HEK293 (cell line): ENCODE data around the gene TMEM239.

Source experiments
- CTCF ChIA-PET: fragments of 350-600 bp; formaldehyde crosslinking; extraction: SDS; loops from one replicate; lab custom pipeline; 2021; ENCODE audit warnings: antibody characterized with exemption; lab: Yijun Ruan, JAX
- POLR2A ChIA-PET: fragments of 300-600 bp; formaldehyde crosslinking; extraction: SDS; loops from one replicate; lab custom pipeline; 2020; ENCODE audit warnings: antibody characterized with exemption, inconsistent platforms; lab: Yijun Ruan, JAX
- H3K27ac ChIP-seq: fragments of 200-500 bp; sonication (Bioruptor generic); 2 replicates; pipeline ENCODE4 v1.5.1; 2014; ENCODE audit warnings: low read depth, low read length, control low read depth, inconsistent platforms; ENCODE audit errors: extremely low read depth
- H3K36me3 ChIP-seq, 2 experiments: fragments of 200-500 bp in 1 of 2; sonication (Bioruptor generic) in 1 of 2; 1 replicate in 1 of 2; 2 replicates in 1 of 2; pipeline ENCODE4 v1.5.1; 2014 to 2017; ENCODE audit warnings: inconsistent platforms in 2 of 2, low read length in 2 of 2; ENCODE audit not compliant: control insufficient read depth in 2 of 2, insufficient read depth in 1 of 2
- H3K4me1 ChIP-seq: fragments of 200-500 bp; sonication (Bioruptor generic); 2 replicates; pipeline ENCODE4 v1.5.1; 2014; ENCODE audit warnings: mild to moderate bottlenecking, low read length, inconsistent platforms; ENCODE audit not compliant: control insufficient read depth, insufficient read depth
- H3K4me3 ChIP-seq: 2 replicates; pipeline ENCODE4 v1.5.1; 2011; ENCODE audit warnings: low read depth, mild to moderate bottlenecking, control low read depth, low read length, moderate library complexity
- H3K9me3 ChIP-seq: fragments of 200-500 bp; sonication (Bioruptor generic); 2 replicates; pipeline ENCODE4 v1.5.1; 2014; ENCODE audit warnings: low read depth, low read length, inconsistent platforms; ENCODE audit not compliant: control insufficient read depth, insufficient read depth
- OVOL3 ChIP-seq: fragments of 450-650 bp; formaldehyde crosslinking; IDR thresholded peaks from 2 replicates; pipeline ENCODE4 v1.5.1; 2016; ENCODE audit warnings: missing biosample characterization, missing genetic modification characterization
- PRDM1 ChIP-seq: fragments of 450-650 bp; formaldehyde crosslinking; IDR thresholded peaks from 2 replicates; pipeline ENCODE4; 2016; ENCODE audit warnings: missing biosample characterization, missing genetic modification characterization
- PRDM10 ChIP-seq: fragments of 450-650 bp; formaldehyde crosslinking; IDR thresholded peaks from 2 replicates; pipeline ENCODE4 v1.5.1; 2016; ENCODE audit warnings: missing biosample characterization, missing genetic modification characterization
- PRDM2 ChIP-seq: fragments of 450-650 bp; formaldehyde crosslinking; IDR thresholded peaks from 2 replicates; pipeline ENCODE4 v1.5.1; 2016; ENCODE audit warnings: missing biosample characterization, missing genetic modification characterization, borderline replicate concordance
- ZNF362 ChIP-seq: fragments of 450-650 bp; formaldehyde crosslinking; IDR thresholded peaks from 2 replicates; pipeline ENCODE4 v1.5.1; 2016; ENCODE audit warnings: missing biosample characterization, missing genetic modification characterization
- ZNF433 ChIP-seq: fragments of 450-650 bp; formaldehyde crosslinking; IDR thresholded peaks from 2 replicates; pipeline ENCODE4 v1.5.1; 2016; ENCODE audit warnings: missing biosample characterization, missing genetic modification characterization, low read depth
- ZNF549 ChIP-seq: fragments of 450-650 bp; IDR thresholded peaks from 2 replicates; pipeline ENCODE4 v1.5.1; 2018; ENCODE audit warnings: missing biosample characterization, missing genetic modification characterization, mild to moderate bottlenecking, inconsistent platforms, moderate library complexity
- ZNF785 ChIP-seq: fragments of 450-650 bp; formaldehyde crosslinking; IDR thresholded peaks from 2 replicates; pipeline ENCODE4 v1.5.1; 2016; ENCODE audit warnings: missing biosample characterization, missing genetic modification characterization
- ZNF837 ChIP-seq: fragments of 450-650 bp; formaldehyde crosslinking; IDR thresholded peaks from 2 replicates; pipeline ENCODE4 v1.5.1; 2016; ENCODE audit warnings: missing biosample characterization, missing genetic modification characterization
- ZNF843 ChIP-seq: fragments of 450-650 bp; formaldehyde crosslinking; IDR thresholded peaks from 2 replicates; pipeline ENCODE4 v1.5.1; 2016; ENCODE audit warnings: missing biosample characterization, missing genetic modification characterization

Gene TMEM239

GRCh38 chr20:2780948-2781347 lies 35.2 kb upstream of the TMEM239 start (continued):
- no peak for TF ChIP-seq PRDM1 (tag by site-specific recombination)
- TF ChIP-seq ZNF549 (tag by site-specific recombination) = no peak
- no peak for TF ChIP-seq ZNF837 (tag by site-specific recombination)
- TF ChIP-seq, all 188 proteins: peak for 0

DNA sequence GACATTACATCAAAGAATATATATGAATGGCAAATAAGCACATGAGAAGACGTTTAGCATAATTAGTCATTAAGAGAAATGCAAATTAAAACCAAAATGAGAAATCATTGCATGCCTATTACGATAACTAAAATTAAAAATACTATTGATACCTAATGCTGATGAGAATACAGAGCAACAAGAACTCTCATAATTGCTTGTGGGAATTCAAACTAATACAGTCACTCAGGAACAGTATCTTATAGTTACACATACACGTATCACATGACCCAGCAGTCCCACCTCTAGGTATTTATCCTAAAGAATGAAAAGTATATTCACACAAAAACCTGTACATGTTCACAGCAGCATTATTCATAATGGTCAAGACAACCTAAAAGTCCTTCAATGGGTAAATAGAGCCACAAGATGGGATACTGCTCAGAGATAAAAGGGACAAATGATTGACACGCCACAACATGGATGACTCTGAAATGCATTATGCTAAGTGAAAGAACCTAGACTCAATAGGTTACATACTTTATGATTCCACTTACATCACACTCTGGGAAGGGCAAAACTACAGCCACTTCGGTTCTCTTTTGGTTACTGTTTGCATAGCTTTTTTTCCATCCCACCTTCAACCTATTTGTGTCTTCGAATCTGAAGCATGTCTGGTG lies 32.1 kb upstream of the TMEM239 start:
- ChIA-PET CTCF (interaction anchor here (0.6 to 0.7 kb wide), 3 partner anchors 11 to 40 kb away, joined by 3 to 4 read pairs (median 4); no protein-coding TSS in a partner anchor), POLR2A (no interaction called here)
- H3K27ac ChIP-seq = no peak overlapping the region
- no peaks in the 10 kb centered on the region for H3K4me1 ChIP-seq
- TF ChIP-seq PRDM2 (tag by site-specific recombination) (no peak), PRDM10 (tag by site-specific recombination) (peak; percentile 58)
- no peaks in the 10 kb centered on the region for H3K9me3 ChIP-seq
- H3K4me3 ChIP-seq = no peak overlapping the region
- H3K36me3 ChIP-seq = no peaks in the 10 kb centered on the region

- H3K9me3 ChIP-seq = no peaks in the 10 kb centered on the region
- ChIA-PET CTCF (interaction anchor here (0.8 to 0.9 kb wide), 2 partner anchors 57 to 61 kb away, joined by 3 read pairs; no protein-coding TSS in a partner anchor), POLR2A (interaction anchor here (0.5 kb wide), 1 partner anchor 16 kb away, joined by 3 read pairs; no protein-coding TSS in a partner anchor)
- TF ChIP-seq ZNF785 (tag by site-specific recombination) = no peak
- no peak for TF ChIP-seq ZNF843 (tag by site-specific recombination)
- TF ChIP-seq OVOL3 = no peak
- TF ChIP-seq ZNF362 = no peak
- TF ChIP-seq ZNF433 = no peak
- H3K27ac ChIP-seq = no peak overlapping the region
- no peak overlapping the region for H3K4me3 ChIP-seq
- H3K36me3 ChIP-seq = peaks cover 0 to 16% of the 10 kb centered on the region in 2 experiments; a peak in 1 of 3 replicates
- 0 out of 2 replicates have a peak, but pooled peaks cover 2% of the 10 kb centered on the region for H3K4me1 ChIP-seq
Measured at GRCh38 chr20:2793471-2793870, 22.7 kb upstream of the TMEM239 start.
